Activated T-helper 1 cell treated with Interleukin-2 at 50 U/mL for 16 hours (primary cell): Measurements from ENCODE around the gene SLF2.
"Not testable (repeated sequence)": the region's sequence is repeated elsewhere in the genome, so short reads cannot be mapped to it uniquely, and the experiment has no call there.

Source experiments
- DNase-seq: peaks from one replicate; pipeline ENCODE4 v3.0.0-alpha.2; 2020; ENCODE audit warnings: low read depth

The SLF2 gene

DNA sequence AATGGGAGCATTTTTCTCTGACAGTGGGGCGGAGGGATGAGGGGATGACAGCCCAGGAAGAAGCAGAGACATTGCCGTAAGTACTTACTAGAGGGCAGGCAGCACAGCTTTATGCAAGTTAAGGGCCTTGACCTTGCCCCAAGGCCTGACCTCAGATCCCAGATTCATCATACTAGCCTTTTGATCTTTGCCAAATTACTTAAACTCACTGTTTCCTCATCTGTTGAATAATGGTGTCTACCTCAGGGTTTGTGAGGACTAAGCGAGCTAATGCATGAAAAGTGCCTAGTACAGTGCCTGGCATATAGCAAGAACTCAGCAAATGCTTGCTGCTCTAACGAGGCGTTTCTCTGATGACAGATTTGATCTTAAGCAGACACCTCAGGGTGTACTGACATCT lies 53.1 kb downstream of the SLF2 start:
- no peak for DNase-seq

DNA sequence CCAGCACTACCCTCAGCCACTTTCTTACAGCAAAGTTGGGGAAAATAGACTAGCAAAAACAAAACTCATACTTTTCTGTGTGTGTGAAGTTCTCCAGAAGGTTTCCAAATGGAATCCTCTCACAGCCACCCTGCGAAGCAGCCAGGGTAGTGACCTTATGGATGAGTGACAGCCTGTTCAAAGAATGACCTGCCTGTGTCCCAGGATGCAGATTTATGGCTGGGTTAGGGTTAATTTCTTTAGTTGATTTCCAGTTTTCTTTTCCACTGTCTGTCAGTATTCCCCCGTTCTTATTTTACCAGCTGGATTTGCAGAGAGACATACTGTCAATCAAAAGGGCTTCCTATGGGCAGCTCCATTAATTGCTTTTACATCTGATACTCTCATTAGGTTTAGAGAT lies 54.1 kb downstream of the SLF2 start:
- no peak for DNase-seq

DNA sequence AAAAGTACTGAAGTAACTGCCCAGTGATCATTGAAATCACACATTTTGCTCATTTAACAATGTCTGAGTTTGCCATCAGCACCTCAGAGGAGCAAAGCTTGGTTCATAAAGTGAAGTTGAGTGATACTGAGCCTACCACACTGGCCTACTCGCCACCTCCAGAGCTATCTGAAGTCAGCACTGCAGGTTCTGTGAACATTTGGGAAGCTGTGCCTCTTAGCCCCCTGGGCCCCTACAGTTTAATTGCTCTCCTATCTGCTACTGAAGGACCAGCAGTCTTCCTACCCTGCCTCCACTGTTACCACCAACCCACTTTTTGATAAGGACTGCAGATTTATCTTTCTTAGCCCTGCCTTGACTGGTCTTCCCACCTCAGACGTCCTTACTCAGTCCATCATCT lies 54.6 kb downstream of the SLF2 start:
- no peak for DNase-seq

DNA sequence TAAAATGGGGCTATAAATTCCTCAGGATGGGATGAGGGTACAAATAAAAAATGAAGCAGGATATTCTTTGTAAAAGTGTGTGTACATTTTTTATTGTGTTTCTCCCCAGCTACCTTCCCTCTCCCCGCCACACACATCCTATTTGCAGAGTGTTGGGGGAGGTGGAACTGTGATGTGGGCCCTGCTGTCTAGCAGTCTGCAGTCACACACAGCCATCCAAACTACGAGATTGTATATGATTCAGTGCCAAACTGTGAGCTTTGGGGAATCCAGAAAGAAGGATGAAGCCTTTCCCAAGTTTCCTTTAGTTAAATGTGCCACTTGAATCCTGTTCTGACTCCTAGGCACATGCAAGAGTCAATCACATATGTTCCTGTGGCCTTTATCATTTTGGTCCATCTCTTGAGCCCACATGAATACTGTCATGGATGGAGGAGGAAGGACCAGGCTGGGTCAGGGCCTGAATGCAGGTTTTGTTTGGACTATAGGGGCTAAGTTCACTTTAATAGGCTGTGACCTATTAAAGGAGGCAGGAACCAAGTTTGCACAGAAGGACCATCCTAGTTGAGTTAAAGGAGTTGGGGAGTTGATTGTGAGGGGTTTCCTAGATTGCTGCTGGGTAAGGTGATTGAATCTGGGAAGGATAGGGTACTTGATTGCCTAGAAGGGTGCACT lies 55.4 kb downstream of the SLF2 start:
- no peak for DNase-seq

DNA sequence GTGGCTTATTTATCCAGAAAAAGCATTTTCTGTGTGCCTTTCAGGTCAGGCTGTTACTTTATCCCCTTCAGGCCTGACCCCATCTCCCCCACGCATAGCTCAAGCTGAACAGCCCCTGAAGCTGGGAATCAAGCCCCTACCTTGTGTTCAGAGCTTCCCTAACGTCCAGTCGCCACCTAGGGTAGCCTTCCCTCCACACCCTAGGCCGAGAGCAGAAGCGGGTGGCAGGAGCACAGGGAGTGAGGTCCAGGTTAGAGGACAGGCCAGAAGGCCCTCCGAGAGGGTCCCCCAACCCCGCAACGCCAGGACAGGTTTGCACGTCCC lies 56.1 kb downstream of the SLF2 start:
- DNase-seq, result no peak

DNA sequence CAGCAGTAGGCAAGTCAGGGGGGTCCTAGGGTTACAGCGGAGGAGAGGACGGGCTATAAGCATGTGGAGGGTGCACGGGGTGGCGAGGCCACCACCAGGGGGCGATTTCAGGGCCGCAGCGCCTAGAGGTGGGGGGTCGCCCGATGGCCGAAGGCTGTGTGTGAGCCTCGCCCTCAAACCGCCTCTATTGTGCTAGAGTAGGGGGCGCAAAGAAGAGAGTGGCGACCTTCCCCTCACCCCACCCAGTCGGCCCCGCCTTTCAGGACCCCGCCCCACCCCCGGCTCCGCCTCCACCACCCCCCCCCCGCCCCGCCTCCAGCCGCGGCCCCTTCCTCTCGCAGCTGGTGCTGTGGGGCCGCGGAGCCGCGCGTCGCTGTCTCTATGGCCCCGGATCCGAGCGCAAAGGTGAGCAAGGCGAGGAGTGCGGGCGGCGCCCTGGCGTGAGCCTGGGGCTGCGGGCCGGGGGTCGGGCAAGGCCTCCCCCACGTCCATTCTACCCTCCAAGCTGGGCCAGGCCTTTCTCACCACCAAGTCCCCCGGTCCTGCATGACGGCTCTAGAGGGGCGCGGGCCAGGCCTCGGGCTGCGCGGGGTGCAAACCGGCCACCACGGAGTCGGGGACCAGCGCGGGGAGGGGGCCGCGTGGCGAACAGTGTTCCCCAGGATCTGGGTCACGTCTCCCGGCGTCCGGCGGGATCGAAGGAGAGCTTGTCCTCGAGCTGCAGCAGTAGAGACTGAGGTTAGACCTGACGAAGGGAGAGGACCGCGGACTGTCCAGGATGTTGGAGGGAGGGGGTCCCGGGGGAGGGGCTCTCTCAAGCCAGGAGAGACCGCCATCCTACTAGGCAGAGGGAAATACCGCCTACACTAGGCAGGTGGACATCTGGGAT lies 56.7 kb downstream of the SLF2 start, which contains the start of gene SEMA4G:
SEMA4G (plus strand) TSS at position 318 of the 889 bp plus-strand sequence. CDS start 3,409 bp downstream, outside the sequence.
- peak; percentile 24 for DNase-seq

DNA sequence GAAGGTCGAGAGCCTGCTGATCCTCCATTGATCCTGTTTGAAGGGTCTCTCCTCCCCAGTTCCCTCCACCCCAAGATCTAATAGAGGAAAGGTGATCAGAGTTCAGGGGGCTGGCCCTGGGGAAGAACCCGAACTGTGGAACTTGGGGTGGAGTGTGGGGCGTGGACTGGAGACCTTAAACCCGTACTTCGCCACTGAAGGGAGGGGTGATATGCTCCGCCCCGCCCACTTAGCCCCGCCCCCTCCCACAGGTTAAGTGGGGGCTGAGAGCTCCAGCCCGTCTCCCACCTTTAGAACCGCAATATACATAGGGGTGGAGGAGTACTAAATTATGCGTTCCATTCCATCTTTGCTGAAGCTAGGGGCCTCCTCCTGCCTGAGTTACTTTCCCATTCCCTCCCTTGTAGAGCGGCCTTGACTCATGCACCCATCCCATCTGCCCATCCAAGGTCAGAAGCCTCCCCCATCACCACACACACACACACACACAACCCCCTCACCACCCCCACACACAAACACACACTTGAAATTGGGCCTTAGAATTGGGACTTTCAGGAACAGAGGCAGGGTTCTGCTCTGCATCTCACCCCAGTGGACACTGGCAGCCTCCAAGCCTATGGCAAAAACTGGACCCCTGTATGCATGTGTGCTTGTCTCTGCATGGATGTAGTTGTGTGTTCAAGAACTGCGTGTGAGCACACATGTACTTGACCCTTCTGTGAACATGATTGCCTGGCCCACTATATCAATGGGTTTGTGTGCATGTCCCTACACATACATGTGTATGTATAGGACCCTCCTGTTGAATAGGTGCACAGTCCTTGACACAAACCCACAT lies 57.5 kb downstream of the SLF2 start:
- no peak for DNase-seq

DNA sequence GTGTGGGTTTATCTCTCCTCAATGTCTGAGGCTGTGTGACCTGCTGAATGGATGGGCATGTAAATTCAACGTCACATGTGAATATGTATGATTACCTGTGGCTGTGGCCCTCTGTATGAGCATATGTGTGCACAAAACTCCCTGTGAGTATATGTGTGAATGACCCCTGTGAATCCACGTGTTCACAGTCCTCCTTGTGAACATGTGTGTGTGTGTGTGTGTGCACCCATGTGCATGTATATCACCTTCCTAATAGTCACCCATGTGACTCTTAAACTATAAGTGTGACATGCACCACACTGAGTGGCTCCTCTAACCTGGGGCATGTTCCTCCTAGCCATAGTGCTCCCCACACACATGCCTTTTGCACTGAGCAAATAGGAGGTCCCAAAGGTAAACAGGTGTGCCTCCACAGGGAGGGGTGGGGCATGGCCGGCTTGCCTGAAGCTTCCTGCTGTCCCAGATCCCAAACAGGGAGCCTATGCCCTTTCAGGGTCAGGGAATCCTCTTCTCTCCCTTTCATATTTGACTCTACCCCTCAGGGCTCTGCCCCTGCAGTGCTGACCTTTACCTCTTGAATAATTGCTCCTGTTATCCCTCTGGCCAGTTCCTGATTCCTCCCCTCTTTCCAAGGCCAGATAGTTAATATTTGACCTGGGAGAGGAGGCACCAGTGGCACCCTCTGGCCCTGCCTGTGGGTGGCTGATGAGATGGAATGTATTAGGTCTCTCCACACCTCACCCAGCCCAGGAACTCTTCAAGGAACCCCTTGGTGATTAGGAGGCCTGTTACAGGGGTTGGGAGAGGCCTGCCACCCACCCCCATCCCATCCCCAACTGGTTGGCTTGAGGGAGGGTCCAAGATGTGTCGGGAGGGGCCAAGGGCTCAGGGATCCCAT lies 58.4 kb downstream of the SLF2 start:
- DNase-seq, result no peak

DNA sequence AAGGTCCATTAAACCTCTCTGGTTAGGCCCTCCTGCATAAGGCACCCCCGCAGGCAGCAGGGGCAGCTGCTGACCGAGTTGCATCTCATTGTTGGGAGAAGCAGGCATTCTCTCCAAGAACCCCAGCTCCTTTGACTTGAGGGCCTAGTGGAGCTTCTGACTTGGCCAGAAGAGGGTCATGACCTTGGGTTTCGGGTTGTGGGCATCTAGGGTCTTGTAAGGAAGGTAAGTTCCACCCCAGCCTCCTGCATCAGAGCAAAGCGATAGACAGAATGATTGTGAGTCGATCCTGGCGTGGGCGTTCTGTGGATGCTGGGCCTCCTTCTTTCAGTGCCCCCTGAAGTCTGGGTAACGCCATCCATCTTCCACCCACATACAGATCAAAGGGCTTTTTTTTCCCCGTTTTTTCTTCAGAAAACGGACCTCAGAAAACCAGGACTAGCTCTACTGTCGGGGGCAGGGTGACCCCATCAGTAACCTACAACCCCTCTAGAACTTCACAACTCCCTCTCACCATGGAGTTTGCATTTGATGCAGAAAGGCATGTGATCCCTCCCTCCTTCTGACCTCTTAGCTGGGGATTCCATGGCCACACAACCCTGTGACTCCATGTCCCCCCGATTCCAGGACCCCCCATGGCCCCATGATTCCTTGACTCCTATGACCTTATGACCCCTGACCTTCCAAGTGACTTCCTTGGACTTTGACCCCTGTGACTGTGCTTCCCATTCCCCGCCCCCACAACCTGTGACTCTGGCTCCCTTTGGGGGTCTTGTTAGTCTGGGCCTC lies 59.5 kb downstream of the SLF2 start:
- no peak for DNase-seq

DNA sequence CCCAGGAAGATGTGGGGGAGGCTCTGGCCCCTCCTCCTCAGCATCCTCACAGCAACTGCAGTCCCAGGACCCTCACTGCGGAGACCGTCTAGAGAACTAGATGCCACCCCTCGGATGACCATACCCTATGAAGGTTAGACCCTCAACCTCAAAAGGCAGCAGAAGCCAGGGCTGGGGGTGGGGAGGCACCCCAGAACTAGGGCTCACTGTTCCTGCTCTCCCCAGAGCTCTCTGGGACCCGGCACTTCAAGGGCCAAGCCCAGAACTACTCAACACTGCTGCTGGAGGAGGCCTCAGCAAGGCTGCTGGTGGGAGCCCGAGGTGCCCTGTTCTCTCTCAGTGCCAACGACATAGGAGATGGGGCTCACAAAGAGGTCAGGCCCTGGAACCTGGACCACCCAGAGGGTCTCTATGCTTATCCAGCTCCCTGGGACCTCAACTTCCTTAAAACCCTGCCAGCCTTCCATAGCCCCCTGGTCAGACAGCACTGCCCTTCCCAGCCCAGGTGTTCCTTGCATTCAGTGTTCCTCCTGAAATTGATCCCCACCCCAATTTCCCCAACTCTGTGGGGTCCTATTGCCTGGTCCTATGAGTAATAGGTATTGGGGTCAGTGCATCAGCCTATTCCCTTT lies 60.3 kb downstream of the SLF2 start:
- DNase-seq, result no peak

DNA sequence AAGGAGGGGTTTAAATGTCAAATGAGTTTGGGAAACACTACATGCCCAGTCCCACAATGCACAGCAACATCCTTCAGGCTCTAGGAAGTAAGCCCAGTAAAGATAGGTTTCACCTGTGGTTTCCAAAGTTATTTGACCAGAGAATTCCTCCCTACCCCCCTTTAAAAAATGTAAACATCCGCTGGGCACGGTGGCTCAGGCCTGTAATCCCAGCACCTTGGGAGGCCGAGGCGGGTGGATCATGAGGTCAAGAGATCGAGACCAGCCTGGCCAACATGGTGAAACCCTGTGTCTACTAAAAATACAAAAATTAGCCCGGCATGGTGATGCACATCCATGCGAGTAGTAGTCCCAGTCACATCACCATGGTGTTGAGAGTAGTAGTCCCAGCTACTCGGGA lies 62.6 kb downstream of the SLF2 start:
- not testable (repeated sequence) for DNase-seq

DNA sequence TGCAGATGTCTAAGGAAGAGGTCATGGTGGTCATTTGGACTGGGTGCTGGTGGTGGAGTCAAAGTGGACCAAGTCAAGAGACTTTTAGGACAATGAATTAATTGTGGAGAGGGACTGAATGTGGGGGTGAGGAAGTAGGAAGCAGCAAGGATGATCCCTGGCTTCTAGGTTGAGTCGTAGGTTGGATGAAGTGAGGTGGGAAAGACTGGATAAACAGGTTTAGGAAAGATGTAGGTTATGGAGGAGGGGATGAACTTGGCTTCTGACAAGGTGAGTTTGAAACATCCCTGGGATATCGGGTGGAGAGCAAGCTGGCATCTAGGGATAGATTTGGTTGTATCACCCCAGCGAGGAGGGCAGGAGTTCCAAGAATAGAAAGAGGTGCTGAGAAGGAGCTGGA lies 64.1 kb downstream of the SLF2 start:
- no peak for DNase-seq

DNA sequence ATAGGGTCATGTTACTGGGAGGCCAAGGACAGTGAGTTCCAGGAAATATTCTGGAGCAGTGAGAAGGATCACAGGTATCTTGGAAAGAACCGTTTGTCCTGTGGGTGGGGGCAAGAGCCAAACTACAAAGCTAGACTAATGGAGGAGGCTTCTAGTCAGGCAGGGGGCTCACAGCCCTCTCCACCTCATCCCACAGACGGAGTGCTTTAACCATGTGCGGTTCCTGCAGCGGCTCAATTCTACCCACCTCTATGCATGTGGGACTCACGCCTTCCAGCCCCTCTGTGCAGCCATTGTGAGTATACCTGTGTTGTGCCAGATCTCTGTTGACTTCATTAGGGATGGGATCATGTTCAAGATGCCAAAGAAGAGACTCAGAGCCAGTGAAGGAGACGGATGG lies 64.7 kb downstream of the SLF2 start:
- no peak for DNase-seq

DNA sequence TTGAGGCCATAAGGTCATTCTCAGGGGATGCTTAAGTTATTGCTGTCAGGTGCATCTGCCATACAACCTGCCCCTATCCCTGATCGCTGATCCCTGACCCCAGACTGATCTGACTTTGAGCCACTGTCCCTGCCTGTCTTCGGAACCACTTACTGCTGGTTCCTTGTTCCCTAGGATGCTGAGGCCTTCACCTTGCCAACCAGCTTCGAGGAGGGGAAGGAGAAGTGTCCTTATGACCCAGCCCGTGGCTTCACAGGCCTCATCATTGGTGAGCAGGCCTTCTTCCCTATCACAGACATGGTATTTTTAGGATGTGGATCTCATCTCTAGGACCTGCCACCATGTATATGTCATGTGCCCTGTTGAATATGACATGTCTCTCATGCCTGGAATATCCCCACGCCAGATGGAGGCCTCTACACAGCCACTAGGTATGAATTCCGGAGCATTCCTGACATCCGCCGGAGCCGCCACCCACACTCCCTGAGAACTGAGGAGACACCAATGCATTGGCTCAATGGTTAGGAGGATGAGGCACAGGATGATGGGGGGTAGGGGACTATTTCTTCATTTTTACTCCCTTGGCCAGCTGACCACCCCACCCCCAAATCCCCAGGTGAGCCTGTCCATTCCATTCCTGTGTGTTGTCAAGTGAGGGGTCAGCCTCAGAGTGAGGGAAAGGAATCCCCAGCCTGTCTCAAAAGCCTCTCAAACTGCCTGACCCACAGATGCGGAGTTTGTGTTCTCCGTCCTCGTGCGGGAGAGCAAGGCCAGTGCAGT lies 65.5 kb downstream of the SLF2 start:
- no peak for DNase-seq

DNA sequence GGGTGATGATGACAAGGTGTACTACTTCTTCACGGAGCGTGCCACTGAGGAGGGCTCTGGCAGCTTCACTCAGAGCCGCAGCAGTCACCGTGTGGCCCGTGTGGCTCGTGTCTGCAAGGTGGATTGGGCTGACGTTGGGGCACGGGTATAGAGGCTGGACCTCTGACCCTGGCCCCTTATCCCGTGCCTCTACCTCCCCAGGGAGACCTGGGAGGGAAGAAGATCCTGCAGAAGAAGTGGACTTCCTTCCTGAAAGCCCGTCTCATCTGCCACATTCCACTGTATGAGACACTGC lies 66.1 kb downstream of the SLF2 start:
- DNase-seq, result no peak

DNA sequence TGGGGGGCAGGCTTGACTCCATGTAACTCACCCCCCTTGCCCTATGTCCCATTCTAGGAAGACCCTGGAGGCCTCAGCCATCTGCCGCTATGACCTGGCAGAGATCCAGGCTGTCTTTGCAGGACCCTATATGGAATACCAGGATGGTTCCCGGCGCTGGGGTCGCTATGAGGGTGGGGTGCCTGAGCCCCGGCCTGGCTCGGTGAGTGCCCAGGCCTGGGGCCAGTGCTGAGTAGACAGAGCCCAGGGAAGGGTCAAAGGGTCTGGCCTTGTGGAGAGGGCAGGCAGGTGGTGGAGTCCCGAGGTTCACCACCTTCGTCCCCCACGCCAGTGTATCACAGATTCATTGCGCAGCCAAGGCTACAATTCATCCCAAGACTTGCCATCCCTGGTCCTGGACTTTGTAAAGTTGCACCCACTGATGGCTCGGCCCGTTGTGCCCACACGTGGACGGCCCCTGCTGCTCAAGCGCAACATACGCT lies 67.1 kb downstream of the SLF2 start:
- DNase-seq, result no peak

DNA sequence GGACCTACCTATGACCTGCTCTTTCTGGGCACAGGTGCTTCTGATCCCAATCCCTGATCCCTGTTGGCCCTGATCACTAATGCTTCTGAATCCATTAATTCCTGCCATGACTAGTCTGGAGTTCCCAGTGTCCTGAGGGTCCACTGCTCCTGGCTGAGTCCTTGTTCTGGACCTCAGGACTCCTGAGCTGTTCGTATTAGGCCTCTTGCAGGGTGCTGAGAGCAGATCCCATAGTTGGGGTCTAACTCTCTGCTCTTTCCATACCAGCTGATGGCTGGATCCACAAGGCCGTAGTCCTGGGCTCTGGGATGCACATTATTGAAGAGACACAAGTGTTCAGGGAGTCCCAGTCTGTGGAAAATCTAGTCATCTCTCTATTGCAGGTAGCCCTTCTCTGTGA lies 67.5 kb downstream of the SLF2 start:
- no peak for DNase-seq

DNA sequence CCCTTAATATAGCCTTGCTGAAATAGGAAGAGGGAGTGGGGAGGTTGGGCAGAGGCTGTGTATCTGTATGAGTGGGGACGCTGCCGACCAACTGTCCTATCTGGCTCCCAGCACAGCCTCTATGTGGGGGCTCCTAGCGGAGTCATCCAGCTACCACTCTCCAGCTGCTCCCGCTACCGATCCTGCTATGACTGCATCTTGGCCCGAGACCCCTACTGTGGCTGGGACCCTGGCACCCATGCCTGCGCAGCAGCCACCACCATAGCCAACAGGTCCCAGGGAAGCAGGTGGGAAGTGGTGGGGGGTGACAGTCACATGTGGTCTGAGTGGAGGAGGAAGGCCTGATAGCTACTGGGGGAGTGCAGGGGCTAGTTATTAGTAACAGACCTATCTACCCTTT lies 67.9 kb downstream of the SLF2 start:
- no peak for DNase-seq

DNA sequence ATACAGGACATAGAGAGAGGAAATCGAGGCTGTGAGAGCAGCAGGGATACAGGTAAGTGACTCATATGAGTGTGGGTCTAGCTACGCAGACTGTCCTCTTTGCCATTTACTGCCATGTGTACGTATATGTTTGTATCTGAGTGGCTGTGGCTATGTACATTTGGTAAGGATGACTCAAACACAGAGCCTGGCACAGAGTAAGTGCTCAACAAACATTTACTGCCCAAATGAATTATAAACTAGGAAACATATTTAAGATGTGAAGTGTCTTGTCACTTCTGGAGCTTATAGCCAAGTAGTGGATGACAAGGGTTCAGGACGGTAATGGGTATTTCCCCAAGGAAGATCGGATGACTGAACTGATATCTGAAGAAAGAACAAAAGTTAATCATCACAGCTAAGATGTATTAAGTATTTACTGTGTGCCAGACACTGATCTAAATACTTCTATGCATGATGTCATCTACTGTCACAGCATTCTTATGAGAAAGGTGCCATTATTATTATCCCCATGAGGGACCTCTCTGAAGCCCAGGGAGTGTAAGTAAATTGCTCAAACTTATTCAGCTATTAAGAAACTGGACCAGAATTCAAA lies 68.5 kb downstream of the SLF2 start:
- no peak for DNase-seq
